ENCODE measurements around the gene AKAP9. TPM values are rescaled to one million over a fixed set of nuclear protein-coding genes. Genes with fewer than 3 reads are reported as not detected.

AKAP9 gene
- total and polyA plus RNA-seq, 9 of the 15 experiments (the other 6 are each of a cell fraction or from before 2014, with no cell fraction given) = 25.5 to 80.9 (median 46.3) TPM

- 11% methylated on average over 6 of the region's 6 CpGs for WGBS (ENCODE audit: insufficient coverage, low coverage, missing lambda C conversion rate)
- Histone ChIP-seq H3K79me2 (ENCODE audit: control insufficient read depth, insufficient read depth, low read length) (no peaks in the 10 kb centered on the region), H3K4me2 (ENCODE audit: insufficient read depth, low read length) (no peak overlapping the region), H3K9me3 (replicated peaks; ENCODE audit: control insufficient read depth, insufficient read depth, low read depth, low read length) (no peaks in the 10 kb centered on the region), H3K4me1 (replicated peaks in 1 of 2; ENCODE audit: control insufficient read depth in 2 of 2, insufficient read depth in 2 of 2, low read length in 2 of 2) (no peaks in the 10 kb centered on the region), H3K9ac (ENCODE audit: insufficient read depth in 1 of 2, low read depth in 2 of 2, low read length in 2 of 2) (no peak overlapping the region), H3K27me3 (ENCODE audit: control insufficient read depth in 2 of 2, insufficient read depth in 2 of 2, low read length in 2 of 2) (no peaks in the 10 kb centered on the region), H4K20me1 (replicated peaks; ENCODE audit: control insufficient read depth, insufficient read depth, low read length) (no peaks in the 10 kb centered on the region), H3K36me3 (ENCODE audit: control insufficient read depth, insufficient read depth, low read length) (no peaks in the 10 kb centered on the region), H3K27ac (ENCODE audit: extremely low read depth, low read depth, low read length) (no peak overlapping the region), H3K9me1 (ENCODE audit: control insufficient read depth, insufficient read depth, low read length) (no peaks in the 10 kb centered on the region), H3K4me3 (no peak overlapping the region), H2AFZ (ENCODE audit: low read depth, low read length) (0 out of 2 replicates have a peak overlapping the region, but pooled peaks have one; percentile 30)
- DNase-seq (ENCODE audit: extremely low read depth in 1 of 4, low spot score in 3 of 4) (no peak), FAIRE-seq (no peak), ATAC-seq (peak; percentile 66)
- intact Hi-C loops (cut with micrococcal nuclease) = no loop called here
- in situ Hi-C loops (cut with MboI) = no loop called here
- POLR2A ChIA-PET = interaction anchor here (1.4 kb wide), 1 partner anchor 12 kb away, joined by 6 read pairs; no protein-coding TSS in a partner anchor
- TF ChIP-seq CTCF (IDR thresholded peaks at IDR 0.05 in 2 of 3, conservative IDR thresholded peaks at IDR 0.05 in 1 of 3; ENCODE audit: insufficient read depth in 2 of 3, low read depth in 1 of 3, low read length in 3 of 3) (peak in 1 of 3 experiments; percentile 10; a peak in 1 of 6 replicates), ZNF699 (CRISPR knock-in tag; IDR thresholded peaks at IDR 0.05; ENCODE audit: insufficient replicate concordance) (no peak)
- no TSS peak for BruUV-seq (replicated peaks)
- CTCF ChIA-PET (ENCODE audit: low intra/inter-chr PET ratio) = no interaction called here
These were observed 12.8 kb upstream of the AKAP9 start for GRCh38 chr7:91927912-91928311.

GRCh38 chr7:91929463-91929862, 11.2 kb upstream of the AKAP9 start:
- Histone ChIP-seq H3K4me3 (no peak overlapping the region), H3K4me1 (replicated peaks in 1 of 2; ENCODE audit: control insufficient read depth in 2 of 2, insufficient read depth in 2 of 2, low read length in 2 of 2) (no peaks in the 10 kb centered on the region), H3K36me3 (ENCODE audit: control insufficient read depth, insufficient read depth, low read length) (no peaks in the 10 kb centered on the region), H3K79me2 (ENCODE audit: control insufficient read depth, insufficient read depth, low read length) (no peaks in the 10 kb centered on the region), H3K27ac (ENCODE audit: extremely low read depth, low read depth, low read length) (no peak overlapping the region), H3K27me3 (ENCODE audit: control insufficient read depth in 2 of 2, insufficient read depth in 2 of 2, low read length in 2 of 2) (no peaks in the 10 kb centered on the region), H4K20me1 (replicated peaks; ENCODE audit: control insufficient read depth, insufficient read depth, low read length) (no peaks in the 10 kb centered on the region), H3K9me3 (replicated peaks; ENCODE audit: control insufficient read depth, insufficient read depth, low read depth, low read length) (no peaks in the 10 kb centered on the region), H3K9ac (ENCODE audit: insufficient read depth in 1 of 2, low read depth in 2 of 2, low read length in 2 of 2) (no peak overlapping the region), H2AFZ (ENCODE audit: low read depth, low read length) (peak overlapping the region; percentile 32; the same call in 1 of the 2 replicates), H3K9me1 (ENCODE audit: control insufficient read depth, insufficient read depth, low read length) (no peaks in the 10 kb centered on the region), H3K4me2 (ENCODE audit: insufficient read depth, low read length) (no peak overlapping the region)
- intact Hi-C loops (cut with micrococcal nuclease) = no loop called here
- DNase-seq (ENCODE audit: extremely low read depth in 1 of 4, low spot score in 3 of 4) = no peak
- POLR2A ChIA-PET = no interaction called here
- BruUV-seq (replicated peaks) = no TSS peak
- in situ Hi-C loops (cut with MboI) = no loop called here
- no peak for FAIRE-seq
- peak; percentile 71 for ATAC-seq
- CTCF ChIA-PET (ENCODE audit: low intra/inter-chr PET ratio) = no interaction called here
- WGBS (ENCODE audit: insufficient coverage, low coverage, missing lambda C conversion rate) = 35% methylated on average over 3 of the region's 3 CpGs
- TF ChIP-seq KAT7 (CRISPR knock-in tag; IDR thresholded peaks at IDR 0.05; ENCODE audit: borderline replicate concordance) (no peak), CREB3 (tag; conservative IDR thresholded peaks at IDR 0.05; ENCODE audit: low read depth) (no peak), ZNF830 (CRISPR knock-in tag; IDR thresholded peaks at IDR 0.05) (no peak), ATF3 (IDR thresholded peaks at IDR 0.05) (peak; percentile 51; the same call in 1 of the 2 replicates), ATF3 (CRISPR knock-in tag; conservative IDR thresholded peaks at IDR 0.05) (no peak), ELF2 (CRISPR knock-in tag; IDR thresholded peaks at IDR 0.05) (no peak), CC2D1A (IDR thresholded peaks at IDR 0.05) (no peak), ETV1 (tag; conservative IDR thresholded peaks at IDR 0.05; ENCODE audit: low read depth) (0 out of 2 replicates have a peak, but pooled peaks have one; percentile 12), CBFA2T3 (IDR thresholded peaks at IDR 0.05) (no peak), JUND (IDR thresholded peaks at IDR 0.05; ENCODE audit: borderline replicate concordance, low read depth, low read length) (peak; percentile 39; the same call in 1 of the 2 replicates), JUND (tag; IDR thresholded peaks at IDR 0.05; ENCODE audit: borderline replicate concordance, low read depth, low read length) (0 out of 3 replicates have a peak, but pooled peaks have one; percentile 16)
